OCI-M2 (cell line): Measurements from ENCODE around the gene BEX3.
"Not testable (repeated sequence)": the region's sequence is repeated elsewhere in the genome, so short reads cannot be mapped to it uniquely, and the experiment has no call there.

Experiments used
- DNase-seq: peaks from one replicate; lab custom pipeline; 2025; ENCODE audit not compliant: unreplicated experiment; lab: John Stamatoyannopoulos, UW

Gene BEX3

DNA sequence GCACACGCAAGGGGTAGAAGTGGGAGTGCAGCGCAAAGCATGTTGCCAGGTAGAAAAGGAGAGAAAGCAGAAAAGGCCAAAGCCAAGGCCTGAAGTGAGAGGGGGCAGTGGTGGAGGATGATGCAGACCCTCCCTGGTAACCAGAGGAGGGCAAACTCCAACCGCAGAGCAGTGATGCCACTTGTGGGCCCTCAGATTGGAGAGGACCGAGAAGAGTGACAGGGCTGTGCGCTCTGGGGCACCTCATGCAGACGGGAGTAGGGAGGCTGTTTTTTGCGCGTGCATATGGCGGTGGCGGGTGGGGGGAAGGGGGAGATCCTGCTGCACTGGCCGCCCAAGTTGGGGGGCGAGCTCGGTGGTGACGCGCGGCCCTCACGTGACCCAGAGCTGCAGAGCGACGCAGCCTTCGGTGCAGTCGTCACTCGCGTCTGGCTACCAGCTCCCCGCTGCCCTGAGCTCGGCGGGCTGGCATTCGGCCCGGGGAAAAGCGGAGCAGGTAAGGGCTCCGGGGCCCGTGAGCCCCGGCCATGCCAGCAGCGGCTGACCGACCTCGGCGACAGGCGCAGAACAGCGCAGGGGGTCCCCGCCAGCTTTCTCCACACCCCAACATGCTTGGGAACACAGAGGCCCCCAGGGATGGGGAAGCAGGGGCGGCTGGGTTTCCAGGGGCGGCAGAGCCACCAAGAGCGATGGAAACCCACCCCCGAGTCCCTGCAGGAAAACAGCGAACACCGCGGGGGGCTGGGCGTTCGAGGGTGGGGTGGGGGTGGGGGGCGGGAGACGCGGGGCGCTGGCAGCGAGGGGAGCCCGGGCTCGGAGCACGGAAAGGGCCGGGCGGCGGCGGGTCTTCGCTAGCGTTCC lies at the start of gene BEX3:
Gene BEX3, plus strand, starts transcription at position 421 of the 861 bp plus-strand sequence. CDS start 984 bp downstream, outside the sequence.
- no peak for DNase-seq

DNA sequence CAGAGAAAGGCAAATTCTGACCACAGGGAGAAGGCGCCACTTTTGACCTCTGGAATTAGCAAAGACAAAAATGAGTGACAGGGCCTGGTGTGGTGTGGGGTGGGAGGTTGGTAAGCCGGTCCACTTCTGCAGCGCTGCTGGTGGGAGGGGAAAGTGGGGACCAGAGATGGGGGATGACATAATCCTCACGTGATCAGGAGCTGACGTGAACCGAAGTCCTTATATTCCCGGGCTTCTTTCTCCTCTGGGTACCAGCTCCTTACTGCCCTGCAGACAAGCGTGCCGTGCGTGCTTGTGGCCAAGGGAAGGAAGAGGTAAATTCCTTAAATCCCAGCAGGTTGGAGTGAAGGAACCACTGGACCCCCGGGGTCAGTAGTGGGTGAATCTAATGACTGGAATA lies 46.3 kb upstream of the BEX3 start, which contains the start of gene TCEAL7:
Gene TCEAL7, plus strand, starts transcription at position 249 of the 400 bp plus-strand sequence. CDS start 1,165 bp downstream, outside the sequence.
- DNase-seq: no peak

DNA sequence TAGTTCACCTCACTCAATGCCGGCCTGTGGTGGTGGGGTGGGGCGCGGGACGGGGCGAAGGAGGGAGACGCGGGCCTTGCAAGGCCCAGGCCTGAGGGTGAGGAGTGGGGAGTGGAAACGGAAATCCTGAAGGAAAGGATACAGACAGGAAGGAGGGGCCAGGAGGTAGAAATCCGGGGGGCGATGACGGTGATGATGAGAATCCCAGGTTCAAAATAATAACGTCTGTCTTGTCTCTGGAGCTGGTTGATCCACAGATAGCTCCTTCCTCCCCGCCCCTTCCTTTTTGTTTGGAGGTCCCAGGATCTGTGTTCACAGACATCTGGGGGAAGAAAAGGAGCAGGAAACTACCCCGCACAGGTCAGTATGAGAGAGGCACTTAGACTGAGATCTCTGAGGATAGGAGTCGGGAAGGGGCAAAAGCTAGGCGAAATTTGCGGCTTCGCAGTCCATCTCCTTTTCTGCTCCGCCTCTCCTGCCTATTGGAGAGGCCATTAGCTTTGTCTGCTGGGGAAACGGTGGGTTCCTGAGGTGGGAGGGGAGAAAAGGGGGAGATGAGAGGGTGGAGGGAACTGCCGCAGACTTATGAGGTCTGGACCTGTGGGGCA lies 45.6 kb upstream of the BEX3 start:
- DNase-seq: no peak

DNA sequence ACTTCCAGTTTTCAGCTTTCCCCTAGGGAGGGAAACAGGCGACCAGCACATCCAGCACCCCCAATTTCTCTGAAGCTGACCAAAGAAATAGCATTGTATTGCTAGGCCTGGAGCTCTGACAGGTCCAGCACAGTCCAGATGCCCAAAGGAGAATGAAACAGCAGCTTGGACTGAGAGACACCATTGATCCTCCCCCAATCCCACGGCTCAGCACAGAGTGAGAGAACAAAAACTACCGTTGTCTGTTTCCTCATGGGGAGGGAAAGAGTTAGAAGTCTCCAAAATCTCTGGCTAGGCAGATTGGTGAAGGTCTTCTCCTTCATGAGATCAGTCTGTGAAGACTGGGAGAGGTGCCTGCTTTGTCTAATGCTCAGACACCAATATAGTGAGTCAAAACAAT lies 37.7 kb upstream of the BEX3 start:
- no peak for DNase-seq

DNA sequence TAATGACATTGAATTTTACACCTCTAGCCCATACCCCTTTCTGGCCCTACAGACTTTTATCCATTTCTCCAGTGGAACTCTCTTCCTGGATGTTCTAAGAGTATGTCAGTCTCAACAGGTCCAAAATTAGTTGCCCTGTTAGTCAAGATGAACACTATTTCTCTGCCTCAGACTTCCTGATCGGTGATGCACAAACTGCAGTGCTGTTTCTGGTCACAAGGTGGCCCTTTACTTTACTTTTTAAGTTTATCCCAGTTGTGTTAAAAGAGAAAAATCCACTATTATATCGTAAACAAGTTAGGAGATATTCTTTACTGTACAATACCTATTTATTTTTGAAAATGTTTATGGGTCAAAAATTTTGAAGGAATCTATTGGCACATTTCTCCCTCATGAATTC lies 33.2 kb upstream of the BEX3 start:
- no peak for DNase-seq

DNA sequence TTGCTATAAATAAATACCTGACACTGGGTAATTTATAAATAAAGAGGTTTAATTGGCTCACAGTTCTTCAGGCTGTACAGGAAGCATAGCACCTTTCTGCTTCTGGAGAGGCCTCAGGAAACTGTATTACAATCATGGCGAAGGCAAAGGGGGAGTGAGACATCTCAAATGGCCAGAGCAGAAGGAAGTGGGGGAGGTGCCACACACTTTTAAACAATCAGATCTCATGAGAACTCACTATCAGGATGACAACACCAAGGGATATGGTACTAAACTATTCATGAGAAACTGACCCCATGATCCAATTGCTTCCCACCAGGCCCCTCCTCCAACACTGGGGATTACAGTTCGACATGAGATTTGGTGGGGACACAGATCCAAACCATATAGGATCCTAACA lies 31.7 kb upstream of the BEX3 start:
- DNase-seq: no peak

DNA sequence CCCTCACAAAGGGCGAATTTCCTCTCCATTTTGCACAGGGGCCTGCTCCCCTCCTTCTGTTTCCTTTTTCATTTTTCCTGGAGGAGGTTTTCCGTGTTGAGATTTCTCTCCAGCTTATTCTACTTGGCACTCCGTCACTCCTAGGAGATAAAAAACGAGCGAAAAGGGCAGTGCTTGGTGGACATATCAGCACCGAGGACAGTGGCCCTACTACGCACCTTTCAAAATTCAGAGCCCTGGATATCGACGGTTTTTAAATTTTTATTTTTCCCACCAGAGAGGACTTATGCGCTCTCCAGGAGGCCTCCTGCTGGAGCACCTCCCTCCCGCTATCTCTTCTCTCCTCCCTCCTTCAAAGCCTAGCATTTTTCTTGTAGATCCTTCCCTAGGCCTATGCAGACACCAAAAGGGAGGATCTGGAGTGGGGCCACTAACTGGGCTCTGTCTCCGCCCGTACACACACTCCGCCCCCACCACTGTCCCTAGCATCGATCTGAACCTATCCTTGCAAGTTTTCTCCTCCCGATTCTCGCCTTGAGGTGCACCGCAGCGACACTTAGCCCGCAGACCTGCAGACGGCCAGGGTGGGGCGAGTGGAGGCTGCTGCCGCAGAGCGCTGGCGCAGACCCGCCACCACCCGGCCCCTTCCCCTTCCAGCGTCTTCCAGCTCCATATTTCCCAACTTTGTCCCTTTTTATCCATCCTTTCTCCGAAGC lies 28.5 kb upstream of the BEX3 start:
- no peak for DNase-seq

DNA sequence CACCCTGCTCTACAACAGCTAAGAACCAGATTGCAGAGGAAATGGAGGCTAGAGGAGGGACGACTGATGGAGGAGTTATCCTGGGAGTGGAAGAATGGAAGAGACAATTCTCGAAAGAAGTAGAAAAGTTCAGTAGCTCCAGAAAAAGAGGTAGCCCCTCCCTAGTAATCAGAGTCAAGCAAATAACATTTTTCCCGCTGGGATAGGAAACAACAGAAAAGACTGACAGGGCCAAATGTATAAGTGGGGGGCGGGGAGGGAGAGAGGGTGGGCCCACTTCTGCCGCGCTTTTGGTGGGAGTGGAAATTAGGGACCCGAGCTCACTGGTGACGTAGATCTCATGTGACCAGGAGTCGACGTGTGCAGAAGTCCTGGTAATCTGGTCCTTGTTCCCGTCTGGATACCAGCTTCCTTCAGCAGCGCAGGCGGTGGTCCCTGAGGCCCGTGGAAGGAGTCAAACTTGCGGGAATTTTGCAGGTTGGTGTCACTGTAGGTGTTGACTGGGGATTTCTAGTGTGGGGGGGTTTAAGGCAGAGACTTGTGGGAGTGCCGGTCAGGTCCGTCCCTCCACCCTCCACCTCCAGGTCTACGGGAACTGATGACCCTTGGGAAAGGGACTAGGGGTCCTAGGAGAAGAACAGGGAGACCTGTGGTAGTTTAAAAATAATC lies 20.1 kb upstream of the BEX3 start, which contains the start of gene TCEAL9:
Gene TCEAL9, plus strand, starts transcription at position 377 of the 669 bp plus-strand sequence. CDS start 1,179 bp downstream, outside the sequence.
- no peak for DNase-seq

DNA sequence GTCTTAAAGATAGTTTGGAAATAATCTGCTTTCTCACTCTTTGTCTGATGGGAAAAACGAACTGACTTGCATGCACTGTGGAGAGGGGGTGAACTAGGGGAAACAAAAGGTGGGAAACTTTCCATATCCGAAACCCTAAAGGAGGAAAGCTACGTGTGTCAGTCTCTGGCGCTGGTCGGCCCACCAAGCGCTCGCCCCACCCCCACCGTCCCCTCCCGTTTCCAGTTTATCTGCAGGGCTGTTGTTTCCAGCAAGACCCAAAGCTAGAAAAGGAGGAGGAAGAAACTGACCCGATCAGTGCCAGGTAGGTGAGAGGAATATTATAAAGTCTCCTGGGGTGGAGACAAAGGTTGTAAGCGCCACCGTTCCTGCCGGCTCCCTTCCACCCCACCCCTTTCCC lies 19.5 kb upstream of the BEX3 start:
- DNase-seq: no peak

DNA sequence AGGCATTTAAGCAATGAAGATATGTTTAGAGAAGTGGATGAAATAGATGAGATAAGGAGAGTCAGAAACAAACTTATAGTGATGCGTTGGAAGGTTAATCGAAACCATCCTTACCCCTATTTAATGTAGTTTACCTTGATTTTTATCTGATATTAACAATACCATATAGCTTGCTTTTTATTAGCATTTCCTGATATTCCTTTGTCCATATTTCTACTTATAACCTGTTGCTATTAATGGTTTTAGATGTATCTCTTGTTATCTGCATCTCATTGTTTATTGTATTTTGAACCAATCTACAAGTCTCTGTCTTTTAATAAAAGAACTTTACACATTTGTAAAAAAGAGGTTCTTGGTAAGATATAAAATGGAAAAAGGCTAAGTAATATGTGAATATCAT lies 18.5 kb upstream of the BEX3 start:
- no peak for DNase-seq

DNA sequence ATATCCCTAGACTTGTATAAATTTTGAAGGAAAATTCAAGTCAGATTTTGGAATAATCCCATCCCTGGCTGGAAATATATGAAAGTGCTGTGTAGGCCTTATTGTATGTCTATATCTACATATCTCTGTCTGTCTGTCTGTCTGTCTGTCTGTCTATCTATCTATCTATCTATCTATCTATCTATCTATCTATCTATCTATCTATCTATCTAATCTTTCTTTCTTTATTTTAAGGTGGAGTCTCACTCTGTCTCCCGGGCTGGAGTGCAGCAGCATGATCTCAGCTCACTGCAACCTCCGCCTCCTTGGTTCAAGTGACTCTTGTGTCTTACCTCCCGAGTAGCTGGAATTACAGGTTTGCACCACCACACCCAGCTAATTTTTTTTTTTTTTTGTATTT lies 16.7 kb upstream of the BEX3 start:
- not testable (repeated sequence) for DNase-seq

DNA sequence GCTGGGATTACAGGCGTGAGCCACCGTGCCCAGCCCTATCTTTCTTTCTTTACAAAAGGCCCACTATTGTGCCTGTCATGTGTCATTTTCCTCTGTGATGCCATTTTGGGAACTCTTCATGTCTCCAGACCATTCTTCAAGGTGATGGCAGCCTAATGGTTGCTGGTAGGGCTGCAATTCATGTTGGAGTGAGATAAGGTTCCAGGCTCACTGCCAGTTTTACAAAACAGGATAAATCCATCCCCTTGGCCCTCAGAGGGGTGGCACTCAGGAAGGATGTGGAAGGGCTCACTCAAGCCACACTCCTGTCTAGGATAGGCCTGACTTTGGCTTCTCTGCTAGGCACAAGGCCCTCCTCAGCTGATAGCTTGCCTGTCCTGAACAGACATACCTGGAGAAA lies 16.2 kb upstream of the BEX3 start:
- no peak for DNase-seq

DNA sequence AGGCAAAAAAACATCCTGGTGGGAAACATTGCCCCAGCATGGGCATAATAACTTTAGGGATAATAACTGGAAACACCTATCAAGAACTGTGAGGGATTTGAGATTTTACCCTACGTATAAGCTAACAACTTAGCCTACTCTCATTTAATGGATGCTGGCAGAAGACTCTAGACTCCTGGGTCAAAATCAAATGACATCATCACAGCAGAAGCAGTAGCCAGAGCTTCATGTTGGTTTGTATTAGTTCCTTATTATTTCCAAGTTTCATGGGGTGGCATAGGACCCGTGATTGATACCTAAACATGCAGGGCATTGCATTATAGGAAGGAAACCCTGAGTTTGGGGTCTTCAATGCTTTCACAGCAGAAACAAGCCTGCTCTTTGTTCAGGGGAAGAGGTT lies 15.4 kb upstream of the BEX3 start:
- DNase-seq: no peak

DNA sequence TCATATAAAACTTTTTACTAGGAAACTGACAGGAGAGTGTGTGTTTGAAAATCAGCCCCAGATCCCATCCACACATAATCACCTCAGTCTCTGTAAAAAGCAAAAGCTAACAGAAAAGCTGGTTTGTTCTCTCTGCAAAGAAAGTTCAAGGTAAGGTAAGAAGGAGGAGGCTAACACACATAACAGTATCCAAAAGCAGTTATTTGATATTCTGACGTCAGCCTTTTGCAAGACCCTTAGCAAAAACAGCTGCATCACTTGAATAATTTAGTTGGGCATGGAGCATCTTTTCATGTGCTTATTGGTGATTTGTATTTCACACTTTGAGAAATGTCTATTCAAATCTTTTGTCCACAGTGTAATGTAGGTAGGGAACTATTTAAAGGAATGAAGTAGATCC lies 14.5 kb upstream of the BEX3 start:
- DNase-seq: no peak

DNA sequence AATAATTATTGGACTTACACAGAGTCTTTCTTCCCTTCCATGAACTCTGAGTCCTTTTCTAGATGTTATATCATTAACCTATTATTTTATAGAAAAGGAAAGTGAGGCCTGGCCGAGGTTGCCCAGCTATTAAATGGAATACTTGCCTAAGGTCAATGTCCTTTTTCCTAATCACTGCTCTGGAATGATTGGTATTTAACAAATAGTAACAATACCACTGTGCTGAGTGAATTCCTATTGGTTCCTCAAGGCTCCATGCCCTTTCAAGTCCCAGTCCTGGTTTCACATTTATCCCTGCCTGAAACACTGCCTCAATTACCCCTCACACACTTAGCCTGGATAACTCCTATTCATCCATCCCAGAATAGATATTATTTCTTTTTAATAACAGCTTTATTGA lies 13.9 kb upstream of the BEX3 start:
- no peak for DNase-seq

DNA sequence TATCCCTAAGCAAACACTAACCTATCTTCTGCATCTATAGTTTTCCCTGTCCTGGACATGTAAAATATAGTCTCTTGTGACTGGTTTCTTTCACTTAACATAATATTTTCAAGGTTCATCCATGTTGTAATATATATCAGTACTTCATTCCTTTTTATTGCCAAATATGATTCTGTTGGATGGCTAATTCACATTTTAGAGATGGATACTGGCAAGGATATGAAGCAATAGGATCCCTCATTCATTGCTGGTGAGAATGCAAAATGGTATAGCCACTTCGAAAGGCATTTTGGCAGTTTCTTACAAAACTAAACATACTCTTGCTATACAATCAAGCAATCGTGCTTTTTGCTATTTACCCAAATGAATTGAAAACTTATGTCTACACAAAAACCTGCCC lies 13.3 kb upstream of the BEX3 start:
- no peak for DNase-seq

DNA sequence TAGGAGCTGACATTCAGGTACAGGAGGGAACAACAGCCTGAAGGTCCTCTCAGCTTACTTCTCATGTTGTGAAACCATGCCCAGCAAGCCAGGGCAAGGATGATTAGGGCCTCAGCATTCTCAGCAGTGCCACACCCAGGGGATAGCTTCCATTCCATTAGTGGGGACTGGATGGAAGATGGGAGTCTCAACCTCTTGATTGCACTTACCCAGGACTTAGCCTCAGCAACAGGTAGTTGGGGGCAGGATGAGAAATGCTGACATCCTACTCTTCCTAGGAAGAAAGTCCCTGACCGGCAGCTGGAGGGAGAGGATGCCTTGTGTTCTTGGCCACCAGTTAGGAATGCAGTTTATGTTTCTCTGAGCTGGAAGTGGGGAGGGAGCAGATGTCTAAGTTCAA lies 8.8 kb upstream of the BEX3 start:
- no peak for DNase-seq

DNA sequence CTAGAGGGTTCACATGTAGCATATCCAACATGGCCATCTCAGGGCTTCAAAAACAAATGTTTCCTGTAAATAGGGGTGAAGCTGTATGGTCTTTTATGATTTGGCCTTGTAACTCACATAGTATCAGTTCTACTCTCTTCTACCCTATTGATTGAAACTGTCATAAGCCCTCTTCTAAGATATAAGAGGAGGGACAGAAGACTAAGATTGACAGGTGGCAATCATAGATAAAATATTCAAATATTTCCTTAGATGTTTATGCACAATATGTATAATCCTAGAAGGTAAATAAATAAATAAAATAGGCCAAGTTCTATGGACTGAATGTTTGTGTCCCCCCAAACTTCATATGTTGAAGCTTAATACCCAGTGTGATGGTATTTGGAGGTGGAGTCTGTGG lies 6.9 kb upstream of the BEX3 start:
- DNase-seq: no peak

DNA sequence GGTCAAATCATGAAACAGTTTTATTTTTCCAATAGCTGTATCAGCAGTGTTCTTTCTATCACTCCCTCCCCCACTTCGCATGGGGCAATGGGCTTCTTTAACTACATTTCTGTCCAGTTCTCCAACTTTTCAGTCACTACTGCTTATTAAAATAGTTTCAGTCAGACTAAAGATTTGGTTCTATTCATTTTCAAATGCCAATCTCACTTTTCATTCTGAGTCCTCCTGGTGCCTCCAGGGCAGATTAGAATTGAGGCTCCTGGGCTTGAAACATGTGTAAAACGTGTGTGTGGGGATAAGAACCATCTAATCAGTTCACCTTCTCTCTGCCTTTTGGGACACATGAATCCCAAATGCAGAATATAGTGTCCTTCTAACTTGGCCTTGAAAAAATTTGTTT lies 3.5 kb upstream of the BEX3 start:
- DNase-seq: no peak

DNA sequence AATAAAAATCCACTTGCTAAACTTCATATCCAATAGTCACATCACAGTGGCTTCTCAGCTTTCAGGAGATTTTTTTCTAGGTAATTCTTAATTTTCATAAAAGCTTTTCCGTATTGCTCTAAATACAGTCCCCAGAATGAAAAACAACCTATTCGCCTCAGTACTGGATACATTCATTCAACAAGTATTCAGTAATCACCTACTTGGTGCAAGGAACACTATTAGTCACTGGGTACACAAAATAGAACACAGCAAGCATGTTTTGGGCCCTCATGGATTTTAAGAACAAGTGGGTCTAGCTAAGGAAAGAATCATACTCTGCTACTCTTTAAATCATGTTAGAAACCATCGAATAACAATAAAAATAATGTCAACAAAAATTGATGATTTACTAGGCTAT lies 2.8 kb upstream of the BEX3 start:
- DNase-seq: no peak

DNA sequence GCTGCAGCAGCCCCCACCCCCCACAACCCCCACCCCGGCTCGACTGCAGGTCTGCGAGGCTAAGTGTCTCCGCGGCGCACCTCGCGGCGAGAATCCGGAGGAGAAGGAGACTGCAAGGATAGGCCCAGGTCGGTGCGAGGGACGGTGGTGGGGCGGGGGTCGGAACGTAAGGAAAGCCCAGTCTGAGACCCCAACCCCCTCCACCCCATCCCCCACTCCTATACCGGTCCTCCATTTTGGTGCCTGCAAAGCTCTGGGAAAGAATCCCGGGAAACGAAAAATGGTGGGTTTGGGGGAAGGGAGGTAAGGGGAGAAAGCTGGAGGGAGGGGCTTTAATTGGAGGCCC lies 614 bp downstream of the BEX3 start:
- no peak for DNase-seq
